ENCODE data around the gene SNX33.
"Not testable (repeated sequence)": the region's sequence is repeated elsewhere in the genome, so short reads cannot be mapped to it uniquely, and the experiment has no call there.

Gene SNX33

DNA sequence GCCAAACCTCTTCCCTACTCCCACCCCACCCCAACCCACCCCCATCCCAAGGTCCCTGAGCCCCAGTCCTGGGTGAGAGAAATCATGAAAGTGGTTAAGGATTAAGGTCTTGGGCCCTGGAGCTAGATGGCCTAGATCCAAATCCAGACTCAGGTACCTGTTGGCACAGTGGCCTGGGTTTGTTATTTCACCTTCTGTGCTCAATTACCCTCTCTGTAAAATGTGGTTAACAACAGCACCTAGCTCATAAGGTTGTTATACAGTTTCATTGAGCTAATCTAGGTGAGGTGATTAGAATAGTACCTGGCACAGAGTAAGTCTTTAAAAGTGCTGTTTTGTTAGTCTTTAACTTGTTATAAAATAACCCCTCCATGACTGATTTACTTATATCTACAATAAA is 15.8 kb upstream of the SNX33 start:
- H3K4me3 ChIP-seq (ENCODE audit: low read depth in 1 of 2, low read length in 2 of 2): no peak overlapping the region

DNA sequence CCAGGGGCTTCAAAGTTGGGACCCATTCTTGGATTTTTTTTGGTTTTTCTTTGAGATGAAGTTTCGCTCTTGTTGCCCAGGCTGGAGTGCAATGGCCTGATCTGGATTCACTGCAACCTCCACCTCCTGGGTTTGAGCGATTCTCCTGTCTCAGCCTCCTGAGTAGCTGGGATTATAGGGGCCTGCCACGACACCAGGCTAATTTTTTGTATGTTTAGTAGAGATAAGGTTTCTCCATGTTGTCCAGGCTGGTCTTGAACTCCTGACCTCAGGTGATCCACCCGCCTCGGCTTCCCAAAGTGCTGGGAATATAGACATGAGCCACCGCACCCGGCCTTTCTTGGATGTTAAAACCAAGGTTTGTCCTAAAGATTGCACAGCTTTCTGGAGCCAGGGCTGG is 13.8 kb upstream of the SNX33 start:
- H3K9ac ChIP-seq (ENCODE audit: low read length); H3K27ac ChIP-seq (ENCODE audit: low read depth, low read length); H3K9me3 ChIP-seq (ENCODE audit: low read length); H3K36me3 ChIP-seq (ENCODE audit: insufficient read depth, low read length); H3K27me3 ChIP-seq (ENCODE audit: control insufficient read depth in 1 of 2, insufficient read depth in 2 of 2, low read length in 2 of 2); H3K4me3 ChIP-seq (ENCODE audit: low read depth in 1 of 2, low read length in 2 of 2): not testable (repeated sequence)
- H3K4me1 ChIP-seq (ENCODE audit: insufficient read depth, low read length): peaks cover 21% of the 10 kb centered on the region

More for the DNA sequence above, 15.8 kb upstream of the SNX33 start:
- no peaks in the 10 kb centered on the region for H3K27me3 ChIP-seq (ENCODE audit: control insufficient read depth in 1 of 2, insufficient read depth in 2 of 2, low read length in 2 of 2)
- no peaks in the 10 kb centered on the region for H3K36me3 ChIP-seq (ENCODE audit: insufficient read depth, low read length)
- H3K4me1 ChIP-seq (ENCODE audit: insufficient read depth, low read length): peaks cover under 1% of the 10 kb centered on the region
- H3K9ac ChIP-seq (ENCODE audit: low read length): no peak overlapping the region
- H3K9me3 ChIP-seq (ENCODE audit: low read length): no peaks in the 10 kb centered on the region
- H3K27ac ChIP-seq (ENCODE audit: low read depth, low read length): no peak overlapping the region

DNA sequence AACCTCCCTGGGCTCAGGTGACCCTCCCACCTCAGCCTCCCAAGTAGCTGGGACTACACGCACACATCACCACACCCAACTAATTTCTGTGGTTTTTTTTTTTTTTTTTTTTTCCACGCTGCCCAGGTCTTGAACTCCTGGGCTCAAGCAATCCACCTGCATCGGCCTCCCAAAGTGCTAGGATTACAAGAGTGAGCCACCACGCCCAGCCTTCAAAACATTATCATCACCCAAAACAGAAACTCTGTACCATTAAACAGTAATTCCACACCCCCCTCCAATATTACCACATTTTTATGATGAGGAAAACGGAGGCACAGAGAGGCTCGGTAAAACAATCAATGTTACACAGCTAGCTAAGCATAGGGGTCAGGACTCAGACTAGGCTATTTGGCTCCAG is 11.7 kb upstream of the SNX33 start:
- H3K27ac ChIP-seq (ENCODE audit: low read depth, low read length): no peak overlapping the region
- peaks cover 31% of the 10 kb centered on the region for H3K4me1 ChIP-seq (ENCODE audit: insufficient read depth, low read length)
- H3K27me3 ChIP-seq (ENCODE audit: control insufficient read depth in 1 of 2, insufficient read depth in 2 of 2, low read length in 2 of 2): no peaks in the 10 kb centered on the region
- no peaks in the 10 kb centered on the region for H3K36me3 ChIP-seq (ENCODE audit: insufficient read depth, low read length)
- no peak overlapping the region for H3K9ac ChIP-seq (ENCODE audit: low read length)
- H3K4me3 ChIP-seq (ENCODE audit: low read depth in 1 of 2, low read length in 2 of 2): no peak overlapping the region
- no peaks in the 10 kb centered on the region for H3K9me3 ChIP-seq (ENCODE audit: low read length)

DNA sequence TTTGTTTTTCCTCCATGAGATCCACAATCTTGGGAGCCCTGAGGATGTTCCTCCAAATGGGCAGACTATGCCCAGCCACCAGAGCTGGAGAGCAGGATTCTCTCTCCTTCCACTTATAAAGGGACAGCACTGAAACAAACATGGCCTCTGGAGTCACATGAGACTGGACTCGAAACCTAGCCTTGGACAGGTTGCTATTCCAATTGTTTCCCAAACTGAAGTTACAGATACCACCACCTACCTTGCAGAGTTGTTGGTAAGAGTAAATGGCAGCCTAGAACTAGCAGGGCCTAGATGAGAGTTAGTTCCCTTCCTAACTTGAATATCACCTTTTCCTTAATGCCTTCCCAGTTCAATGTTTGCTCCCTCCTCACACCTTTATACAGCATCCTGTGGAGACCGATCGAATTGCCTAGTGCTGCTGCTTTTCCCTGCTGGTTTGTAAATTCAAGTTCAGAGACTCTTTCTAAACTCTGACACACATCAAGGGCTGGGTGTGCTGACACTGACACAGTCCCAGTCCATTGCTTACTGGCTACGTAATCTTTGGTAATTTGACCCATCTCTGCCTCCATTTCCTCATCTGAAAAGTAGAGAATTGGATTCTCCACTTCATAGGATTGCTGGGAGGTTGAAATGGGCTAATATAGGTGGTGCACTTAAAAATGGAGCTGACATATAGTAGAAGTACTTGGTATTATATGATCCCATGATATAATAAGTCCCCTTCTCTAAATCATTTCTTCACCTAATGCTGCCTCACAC is 10.3 kb upstream of the SNX33 start:
- H3K4me1 ChIP-seq (ENCODE audit: insufficient read depth, low read length): peaks cover 32% of the 10 kb centered on the region
- H3K27ac ChIP-seq (ENCODE audit: low read depth, low read length): no peak overlapping the region
- H3K9ac ChIP-seq (ENCODE audit: low read length): peak overlapping the region; percentile 21
- H3K9me3 ChIP-seq (ENCODE audit: low read length): no peaks in the 10 kb centered on the region
- H3K4me3 ChIP-seq (ENCODE audit: low read depth in 1 of 2, low read length in 2 of 2): no peak overlapping the region
- H3K36me3 ChIP-seq (ENCODE audit: insufficient read depth, low read length): no peaks in the 10 kb centered on the region
- H3K27me3 ChIP-seq (ENCODE audit: control insufficient read depth in 1 of 2, insufficient read depth in 2 of 2, low read length in 2 of 2): no peaks in the 10 kb centered on the region

DNA sequence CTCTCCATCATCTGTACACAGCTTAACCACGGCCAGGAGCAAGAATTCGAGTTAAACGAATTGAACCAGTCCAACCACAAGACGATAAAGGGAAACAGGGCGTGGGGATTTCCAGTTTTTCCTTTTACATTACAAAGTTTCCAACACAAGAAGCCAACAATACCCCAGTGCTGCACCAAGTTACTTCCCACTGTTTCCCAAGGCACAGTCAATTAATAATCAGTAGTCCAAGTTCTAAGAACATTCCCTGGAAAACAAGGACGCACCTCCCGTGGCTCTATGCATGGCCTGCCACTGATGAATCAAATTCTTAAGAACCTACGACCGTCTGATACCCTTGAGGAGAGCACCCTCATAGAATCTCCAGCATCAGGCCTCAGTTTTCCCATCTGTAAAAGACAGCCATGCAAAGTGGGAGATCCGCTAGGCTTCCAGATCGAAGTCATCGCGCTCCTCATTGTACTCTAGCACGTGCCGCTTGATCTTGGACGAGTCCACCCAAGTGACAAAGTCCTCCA is 8.5 kb upstream of the SNX33 start:
- Histone ChIP-seq H3K36me3 (ENCODE audit: insufficient read depth, low read length) (no peaks in the 10 kb centered on the region), H3K9ac (ENCODE audit: low read length) (peak overlapping the region; percentile 18)

DNA sequence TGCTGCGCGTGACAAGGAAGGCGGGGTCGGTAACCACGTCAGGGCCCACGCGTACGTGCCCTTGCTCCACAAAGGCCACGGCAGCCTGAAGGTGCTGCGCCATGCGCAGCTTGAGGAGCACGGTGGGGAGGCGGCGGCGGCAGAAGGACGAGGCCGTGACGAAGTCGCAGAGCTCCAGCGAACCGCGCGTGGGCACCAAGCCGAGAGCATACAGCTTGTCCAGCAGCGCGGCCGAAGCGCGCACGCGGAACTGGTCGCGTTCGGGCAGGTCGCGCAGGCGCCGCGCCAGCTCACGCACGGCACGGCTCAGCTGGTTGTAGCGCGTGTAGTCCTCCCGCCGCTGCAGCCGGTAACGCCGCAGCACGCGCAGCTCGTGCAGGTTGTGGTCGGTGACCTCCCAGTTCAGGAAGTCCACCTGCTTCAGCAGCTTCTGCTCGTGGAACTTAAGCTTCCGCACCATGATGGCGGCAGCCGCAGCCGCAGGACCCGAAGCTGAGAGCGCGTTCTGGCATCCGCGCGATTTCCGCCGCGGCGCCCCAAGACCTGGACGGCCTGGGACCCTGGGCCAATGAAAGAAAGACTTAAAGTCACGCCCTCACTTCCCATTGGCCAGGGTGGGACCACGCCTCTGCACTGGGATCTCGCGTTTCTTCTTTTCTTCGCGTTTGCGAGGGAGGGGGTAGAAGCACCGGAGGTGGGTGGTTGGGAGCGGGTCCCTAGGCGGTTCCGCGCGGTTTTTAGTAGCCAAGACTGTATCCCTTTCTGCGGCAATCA is 7.8 kb upstream of the SNX33 start, which contains the start of gene IMP3:
TSS of gene IMP3 (minus strand) at position 516 of the 774 bp plus-strand sequence. CDS start at position 460, 56 bp downstream.
- Histone ChIP-seq H3K9ac (ENCODE audit: low read length) (peak within 1 kb of the TSS; percentile 81), H3K27me3 (ENCODE audit: control insufficient read depth in 1 of 2, insufficient read depth in 2 of 2, low read length in 2 of 2) (no peaks in the 10 kb centered on the region), H3K4me3 (ENCODE audit: low read depth in 1 of 2, low read length in 2 of 2) (peak within 1 kb of the TSS; percentile 88 to 98), H3K4me1 (ENCODE audit: insufficient read depth, low read length) (peaks cover 32% of the 10 kb centered on the region), H3K36me3 (ENCODE audit: insufficient read depth, low read length) (no peaks in the 10 kb centered on the region), H3K27ac (ENCODE audit: low read depth, low read length) (peak within 1 kb of the TSS; percentile 96), H3K9me3 (ENCODE audit: low read length) (no peaks in the 10 kb centered on the region)

More for the DNA sequence above, 8.5 kb upstream of the SNX33 start:
- peak overlapping the region; percentile 88 to 98 for H3K4me3 ChIP-seq (ENCODE audit: low read depth in 1 of 2, low read length in 2 of 2)
- no peaks in the 10 kb centered on the region for H3K27me3 ChIP-seq (ENCODE audit: control insufficient read depth in 1 of 2, insufficient read depth in 2 of 2, low read length in 2 of 2)
- H3K4me1 ChIP-seq (ENCODE audit: insufficient read depth, low read length): peaks cover 32% of the 10 kb centered on the region
- peak overlapping the region; percentile 96 for H3K27ac ChIP-seq (ENCODE audit: low read depth, low read length)
- no peaks in the 10 kb centered on the region for H3K9me3 ChIP-seq (ENCODE audit: low read length)

DNA sequence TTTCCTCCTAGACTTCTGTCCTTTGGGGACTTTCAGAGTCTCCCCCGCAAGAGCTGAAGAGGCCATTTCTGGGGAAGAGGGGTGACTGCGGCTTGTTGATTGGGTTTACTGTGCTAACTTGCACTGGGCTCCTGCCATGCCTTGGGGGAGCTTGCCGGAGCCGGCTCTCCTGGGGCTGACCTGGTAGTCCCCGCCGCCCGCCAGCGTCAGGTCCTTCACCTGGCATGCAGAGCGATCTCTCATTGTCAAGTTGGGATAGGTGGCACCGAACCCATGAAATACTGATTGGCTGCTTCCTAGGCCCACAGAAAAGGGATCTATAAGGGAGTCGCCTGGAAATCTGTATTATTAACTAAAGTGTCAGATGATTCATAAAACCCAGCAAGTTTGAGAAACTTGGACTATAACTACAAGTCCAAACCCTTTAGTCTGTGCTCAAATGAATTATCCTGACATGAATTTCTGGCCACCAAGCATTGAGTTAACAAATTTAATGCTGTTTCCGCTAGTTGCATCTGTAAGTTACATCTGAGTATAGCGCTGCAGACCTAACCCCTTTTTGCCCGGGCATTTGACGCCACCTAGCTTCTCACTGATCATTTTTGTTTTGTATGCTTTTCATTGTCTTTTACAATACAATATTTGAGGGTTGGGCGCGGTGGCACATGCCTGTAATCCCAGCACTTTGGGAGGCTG is 7.1 kb upstream of the SNX33 start:
- no peaks in the 10 kb centered on the region for H3K27me3 ChIP-seq (ENCODE audit: control insufficient read depth in 1 of 2, insufficient read depth in 2 of 2, low read length in 2 of 2)
- peak overlapping the region; percentile 96 for H3K27ac ChIP-seq (ENCODE audit: low read depth, low read length)
- no peaks in the 10 kb centered on the region for H3K9me3 ChIP-seq (ENCODE audit: low read length)
- peak overlapping the region; percentile 81 for H3K9ac ChIP-seq (ENCODE audit: low read length)
- no peaks in the 10 kb centered on the region for H3K36me3 ChIP-seq (ENCODE audit: insufficient read depth, low read length)
- H3K4me1 ChIP-seq (ENCODE audit: insufficient read depth, low read length): peaks cover 32% of the 10 kb centered on the region
- peak overlapping the region; percentile 56 to 98 for H3K4me3 ChIP-seq (ENCODE audit: low read depth in 1 of 2, low read length in 2 of 2)

DNA sequence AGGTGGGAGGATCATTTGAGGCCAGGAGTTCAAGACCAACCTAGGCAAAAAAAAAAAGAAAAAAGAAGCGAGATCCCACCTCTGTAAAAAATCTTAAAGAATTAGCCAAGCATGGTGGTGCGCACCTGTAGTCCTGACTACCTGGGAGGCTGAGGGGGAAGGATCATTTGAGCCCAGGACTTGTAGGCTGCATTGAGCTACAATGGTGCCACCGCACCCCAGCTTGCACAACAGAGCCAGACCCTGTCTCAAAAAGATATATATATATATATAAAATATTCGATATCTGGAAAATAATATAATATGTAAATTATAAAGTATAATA is 6.6 kb upstream of the SNX33 start:
- Histone ChIP-seq H3K27ac (ENCODE audit: low read depth, low read length) (no peak overlapping the region), H3K4me3 (ENCODE audit: low read depth in 1 of 2, low read length in 2 of 2) (peak overlapping the region in 1 of 2 donors; percentile 98), H3K36me3 (ENCODE audit: insufficient read depth, low read length) (no peaks in the 10 kb centered on the region), H3K9me3 (ENCODE audit: low read length) (no peaks in the 10 kb centered on the region), H3K9ac (ENCODE audit: low read length) (no peak overlapping the region), H3K4me1 (ENCODE audit: insufficient read depth, low read length) (peaks cover 34% of the 10 kb centered on the region), H3K27me3 (ENCODE audit: control insufficient read depth in 1 of 2, insufficient read depth in 2 of 2, low read length in 2 of 2) (no peaks in the 10 kb centered on the region)

DNA sequence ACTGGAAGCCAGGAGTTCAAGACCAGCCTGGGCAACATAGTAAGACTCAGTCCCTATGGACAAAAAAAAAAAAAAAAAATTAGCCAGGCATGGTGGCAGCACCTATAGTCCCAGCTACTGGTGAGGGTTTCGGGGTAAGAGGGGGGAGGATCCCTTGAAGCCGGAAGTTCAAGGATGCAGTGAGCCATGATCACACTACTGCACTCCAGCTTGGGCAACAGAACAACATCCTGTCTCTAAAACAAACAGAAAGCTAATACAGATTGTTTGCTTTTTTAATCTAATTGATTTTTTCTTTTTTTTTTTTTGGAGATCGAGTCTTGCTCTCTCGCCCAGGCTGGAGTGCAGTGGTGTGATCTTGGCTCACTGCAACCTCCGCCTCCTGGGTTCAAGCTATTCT is 6.1 kb upstream of the SNX33 start:
- Histone ChIP-seq H3K27ac (ENCODE audit: low read depth, low read length) (no peak overlapping the region), H3K4me1 (ENCODE audit: insufficient read depth, low read length) (peaks cover 39% of the 10 kb centered on the region)

DNA sequence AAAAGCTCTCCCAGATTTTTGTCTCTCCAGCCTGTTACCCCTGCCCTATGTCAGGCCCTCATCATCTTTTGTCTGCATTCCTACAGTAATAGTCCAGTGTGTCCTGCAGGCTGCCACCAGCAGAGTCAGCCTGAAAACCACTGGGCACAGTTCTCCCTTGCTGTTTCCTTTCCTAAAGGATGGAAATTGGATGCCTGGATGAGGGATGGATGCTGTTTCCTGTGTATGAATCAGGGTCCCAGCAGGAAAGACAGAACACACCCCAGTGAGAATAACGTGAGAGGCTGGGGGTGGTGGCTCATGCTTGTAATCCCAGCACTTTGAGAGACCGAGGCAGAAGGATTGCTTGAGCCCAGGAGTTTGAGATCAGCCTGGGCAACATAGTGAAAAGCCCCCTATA is 3.3 kb upstream of the SNX33 start:
- Histone ChIP-seq H3K4me3 (ENCODE audit: low read depth in 1 of 2, low read length in 2 of 2) (no peak overlapping the region), H3K27ac (ENCODE audit: low read depth, low read length) (no peak overlapping the region), H3K9me3 (ENCODE audit: low read length) (no peaks in the 10 kb centered on the region), H3K36me3 (ENCODE audit: insufficient read depth, low read length) (no peaks in the 10 kb centered on the region), H3K27me3 (ENCODE audit: control insufficient read depth in 1 of 2, insufficient read depth in 2 of 2, low read length in 2 of 2) (no peaks in the 10 kb centered on the region), H3K9ac (ENCODE audit: low read length) (no peak overlapping the region), H3K4me1 (ENCODE audit: insufficient read depth, low read length) (peaks cover 23% of the 10 kb centered on the region)

More for the DNA sequence above, 6.1 kb upstream of the SNX33 start:
- no peak overlapping the region for H3K4me3 ChIP-seq (ENCODE audit: low read depth in 1 of 2, low read length in 2 of 2)
- no peaks in the 10 kb centered on the region for H3K27me3 ChIP-seq (ENCODE audit: control insufficient read depth in 1 of 2, insufficient read depth in 2 of 2, low read length in 2 of 2)
- no peak overlapping the region for H3K9ac ChIP-seq (ENCODE audit: low read length)
- no peaks in the 10 kb centered on the region for H3K36me3 ChIP-seq (ENCODE audit: insufficient read depth, low read length)
- H3K9me3 ChIP-seq (ENCODE audit: low read length): no peaks in the 10 kb centered on the region

All from muscle layer of colon (tissue), 2 donors.